Osteoblast (primary cell): ENCODE measurements around the gene CFAP107. TPM values are rescaled to one million over a fixed set of nuclear protein-coding genes. Genes with fewer than 3 reads are reported as not detected.
"Not testable (repeated sequence)": the region's sequence is repeated elsewhere in the genome, so short reads cannot be mapped to it uniquely, and the experiment has no call there.

Experiments
- DNase-seq: peaks from one replicate; pipeline ENCODE4 v3.0.0; 2011; ENCODE audit warnings: low spot score, mixed read lengths; ENCODE audit not compliant: insufficient read length; ENCODE audit errors: missing footprints
- H2AFZ ChIP-seq: 2 replicates; pipeline ENCODE4 v1.6.0; 2011; ENCODE audit warnings: mild to moderate bottlenecking, low read length
- H3K27ac ChIP-seq: 2 replicates; pipeline ENCODE4 v1.5.1; 2011; ENCODE audit warnings: mild to moderate bottlenecking, low read depth, low read length, moderate library complexity
- H3K27me3 ChIP-seq: 2 replicates; pipeline ENCODE4 v1.6.0; 2012; ENCODE audit warnings: mild to moderate bottlenecking, control low read depth, inconsistent platforms, low read length, moderate library complexity; ENCODE audit not compliant: insufficient read depth
- H3K36me3 ChIP-seq: 2 replicates; pipeline ENCODE4 v1.5.1; 2011; ENCODE audit warnings: mild to moderate bottlenecking, low read length, control low read depth, moderate library complexity; ENCODE audit not compliant: insufficient read depth
- H3K4me1 ChIP-seq: 2 replicates; pipeline ENCODE4 v1.5.1; 2011; ENCODE audit warnings: mild to moderate bottlenecking, low read length, control low read depth, moderate library complexity; ENCODE audit not compliant: insufficient read depth
- H3K4me2 ChIP-seq: 2 replicates; pipeline ENCODE4 v1.6.0; 2011; ENCODE audit warnings: mild to moderate bottlenecking, low read length; ENCODE audit not compliant: insufficient read depth
- H3K4me3 ChIP-seq: fragments of 200-600 bp; sonication (generic); 3 replicates; pipeline ENCODE4 v1.5.1; 2012; ENCODE audit warnings: mild to moderate bottlenecking, low read length, inconsistent platforms; ENCODE audit not compliant: insufficient read depth
- H3K79me2 ChIP-seq: 2 replicates; pipeline ENCODE4 v1.6.0; 2012; ENCODE audit warnings: mild to moderate bottlenecking, low read length, control low read depth, inconsistent platforms; ENCODE audit not compliant: insufficient read depth
- H3K9me3 ChIP-seq: 2 replicates; pipeline ENCODE4 v1.5.1; 2011; ENCODE audit warnings: low read depth, low read length, control low read depth
- H4K20me1 ChIP-seq: 2 replicates; pipeline ENCODE4 v1.6.0; 2012; ENCODE audit warnings: mild to moderate bottlenecking, low read length, control low read depth; ENCODE audit not compliant: insufficient read depth
- CTCF ChIP-seq: IDR thresholded peaks from 2 replicates; pipeline ENCODE4 v1.5.1; 2011; ENCODE audit warnings: mild to moderate bottlenecking, low read depth, low read length, moderate library complexity; ENCODE audit errors: extremely low read depth
- total RNA-seq: library from RNA; depleted of rRNA; stranded (reverse); fragments of >200 nt; gene quantifications from 2 replicates; pipeline ENCODE4 v1.2.3, GENCODE V29; 2012

CFAP107 gene
- total RNA-seq, 1 donor = not detected

- not testable (repeated sequence) for H3K27ac ChIP-seq, H3K9me3 ChIP-seq, H3K27me3 ChIP-seq, H3K4me2 ChIP-seq, H3K4me1 ChIP-seq, H2AFZ ChIP-seq, H3K79me2 ChIP-seq, H3K36me3 ChIP-seq, H4K20me1 ChIP-seq, DNase-seq, H3K4me3 ChIP-seq
Observed at GRCh38 chr1:12784729-12785128, 38.7 kb downstream of the CFAP107 start.

- H3K4me3 ChIP-seq, H3K9me3 ChIP-seq, H4K20me1 ChIP-seq, H3K27ac ChIP-seq, H3K4me2 ChIP-seq, H3K27me3 ChIP-seq, H3K4me1 ChIP-seq, H3K36me3 ChIP-seq, H3K79me2 ChIP-seq, H2AFZ ChIP-seq, DNase-seq: not testable (repeated sequence)
Observed at GRCh38 chr1:12791097-12791496, 45.1 kb downstream of the CFAP107 start, which contains the start of gene PRAMEF1. PRAMEF1 (plus strand) TSS chr1:12791397; CDS start chr1:12793228, 1,831 bp downstream.

GRCh38 chr1:12798911-12799310 lies 52.9 kb downstream of the CFAP107 start:
- no peak for DNase-seq
- H3K4me1 ChIP-seq = no peaks in the 10 kb centered on the region
- no peaks in the 10 kb centered on the region for H3K79me2 ChIP-seq
- no peaks in the 10 kb centered on the region for H3K9me3 ChIP-seq
- no peak overlapping the region for H3K27ac ChIP-seq
- H4K20me1 ChIP-seq = no peaks in the 10 kb centered on the region
- H3K36me3 ChIP-seq = no peaks in the 10 kb centered on the region
- H3K27me3 ChIP-seq = no peaks in the 10 kb centered on the region
- no peak overlapping the region for H3K4me2 ChIP-seq
- H2AFZ ChIP-seq = no peak overlapping the region
- no peak overlapping the region for H3K4me3 ChIP-seq
- no peak for TF ChIP-seq CTCF

GRCh38 chr1:12799730-12800129 lies 53.7 kb downstream of the CFAP107 start:
- no peaks in the 10 kb centered on the region for H3K79me2 ChIP-seq
- H3K27ac ChIP-seq = no peak overlapping the region
- H3K4me1 ChIP-seq = no peaks in the 10 kb centered on the region
- DNase-seq = no peak
- H2AFZ ChIP-seq = no peak overlapping the region
- no peaks in the 10 kb centered on the region for H3K27me3 ChIP-seq
- H3K36me3 ChIP-seq = no peaks in the 10 kb centered on the region
- no peak overlapping the region for H3K4me3 ChIP-seq
- H3K4me2 ChIP-seq = no peak overlapping the region
- no peaks in the 10 kb centered on the region for H4K20me1 ChIP-seq
- TF ChIP-seq CTCF = no peak
- no peaks in the 10 kb centered on the region for H3K9me3 ChIP-seq

- H2AFZ ChIP-seq = no peak overlapping the region
- no peaks in the 10 kb centered on the region for H3K36me3 ChIP-seq
Observed at GRCh38 chr1:12809933-12810332, 63.9 kb downstream of the CFAP107 start.

More at GRCh38 chr1:12809933-12810332, 63.9 kb downstream of the CFAP107 start:
- Histone ChIP-seq H3K4me2 (no peak overlapping the region), H4K20me1 (no peaks in the 10 kb centered on the region), H3K9me3 (no peaks in the 10 kb centered on the region), H3K27ac (no peak overlapping the region), H3K27me3 (no peaks in the 10 kb centered on the region), H3K79me2 (no peaks in the 10 kb centered on the region), H3K4me3 (no peak overlapping the region), H3K4me1 (no peaks in the 10 kb centered on the region)
- TF ChIP-seq CTCF = no peak
- DNase-seq = no peak
